CD4-positive, alpha-beta T cell treated with Interleukin-6 at 100 ng/mL for 8 hours (primary cell): ENCODE results near the gene RIMBP3C.
"Not testable (repeated sequence)": the region's sequence is repeated elsewhere in the genome, so short reads cannot be mapped to it uniquely, and the experiment has no call there.

Experiments used
- DNase-seq: peaks from one replicate; pipeline ENCODE4 v3.0.0-alpha.2; 2020; ENCODE audit warnings: mixed read lengths, low spot score

RIMBP3C gene

GRCh38 chr22:21573750-21574494 is 22.7 kb upstream of the RIMBP3C start:
- DNase-seq = no peak

- DNase-seq = no peak
Observed at GRCh38 chr22:21573293-21573734, 22.1 kb upstream of the RIMBP3C start.

- DNase-seq = no peak
Observed at GRCh38 chr22:21571679-21572078, 20.4 kb upstream of the RIMBP3C start.

- DNase-seq = no peak
Observed at GRCh38 chr22:21570398-21570797, 19.1 kb upstream of the RIMBP3C start.

- no peak for DNase-seq
Observed at GRCh38 chr22:21569459-21570170, 18.4 kb upstream of the RIMBP3C start.

- not testable (repeated sequence) for DNase-seq
Observed at GRCh38 chr22:21569076-21569427, 17.8 kb upstream of the RIMBP3C start.

- no peak for DNase-seq
Observed at GRCh38 chr22:21568347-21569075, 17.2 kb upstream of the RIMBP3C start.

GRCh38 chr22:21567456-21568346 is 16.4 kb upstream of the RIMBP3C start, which contains the start of gene UBE2L3:
Gene UBE2L3, plus strand, starts transcription at chr22:21567714. Its CDS starts 31 bp downstream, at chr22:21567745.
- peak; percentile 79 for DNase-seq

- no peak for DNase-seq
Observed at GRCh38 chr22:21564411-21564810, 13.2 kb upstream of the RIMBP3C start.

- DNase-seq = no peak
Observed at GRCh38 chr22:21563912-21564311, 12.7 kb upstream of the RIMBP3C start.

- DNase-seq = not testable (repeated sequence)
Observed at GRCh38 chr22:21560657-21561056, 9.4 kb upstream of the RIMBP3C start.

- not testable (repeated sequence) for DNase-seq
Observed at GRCh38 chr22:21559345-21560125, 8.3 kb upstream of the RIMBP3C start.

- not testable (repeated sequence) for DNase-seq
Observed at GRCh38 chr22:21550678-21551047, 598 bp downstream of the RIMBP3C start.

- DNase-seq = not testable (repeated sequence)
Observed at GRCh38 chr22:21550008-21550677, 1.1 kb downstream of the RIMBP3C start.

GRCh38 chr22:21549558-21549957 is 1.7 kb downstream of the RIMBP3C start:
- DNase-seq = not testable (repeated sequence)

GRCh38 chr22:21544432-21545322 is 6.6 kb downstream of the RIMBP3C start:
- DNase-seq = not testable (repeated sequence)

GRCh38 chr22:21539862-21540261 is 11.4 kb downstream of the RIMBP3C start:
- DNase-seq = not testable (repeated sequence)

- not testable (repeated sequence) for DNase-seq
Observed at GRCh38 chr22:21532863-21533648, 18.2 kb downstream of the RIMBP3C start.
